ENCODE data around the gene TBC1D1. TPM values are rescaled to one million over a fixed set of nuclear protein-coding genes. Genes with fewer than 3 reads are reported as not detected.

The TBC1D1 gene
- total RNA-seq, 1 donor from 2014 or later = 133 TPM

GRCh38 chr4:38167973-38168372 lies 277.1 kb downstream of the TBC1D1 start:
- Histone ChIP-seq H3K36me3 (ENCODE audit: control insufficient read depth, insufficient read depth, low read length) (no peaks in the 10 kb centered on the region), H3K27me3 (ENCODE audit: control insufficient read depth, insufficient read depth, low read length) (no peaks in the 10 kb centered on the region), H3K4me3 (ENCODE audit: low read depth, low read length) (no peak overlapping the region)
- DNase-seq (ENCODE audit: low read depth) = no peak
- TF ChIP-seq, protein P1, sequence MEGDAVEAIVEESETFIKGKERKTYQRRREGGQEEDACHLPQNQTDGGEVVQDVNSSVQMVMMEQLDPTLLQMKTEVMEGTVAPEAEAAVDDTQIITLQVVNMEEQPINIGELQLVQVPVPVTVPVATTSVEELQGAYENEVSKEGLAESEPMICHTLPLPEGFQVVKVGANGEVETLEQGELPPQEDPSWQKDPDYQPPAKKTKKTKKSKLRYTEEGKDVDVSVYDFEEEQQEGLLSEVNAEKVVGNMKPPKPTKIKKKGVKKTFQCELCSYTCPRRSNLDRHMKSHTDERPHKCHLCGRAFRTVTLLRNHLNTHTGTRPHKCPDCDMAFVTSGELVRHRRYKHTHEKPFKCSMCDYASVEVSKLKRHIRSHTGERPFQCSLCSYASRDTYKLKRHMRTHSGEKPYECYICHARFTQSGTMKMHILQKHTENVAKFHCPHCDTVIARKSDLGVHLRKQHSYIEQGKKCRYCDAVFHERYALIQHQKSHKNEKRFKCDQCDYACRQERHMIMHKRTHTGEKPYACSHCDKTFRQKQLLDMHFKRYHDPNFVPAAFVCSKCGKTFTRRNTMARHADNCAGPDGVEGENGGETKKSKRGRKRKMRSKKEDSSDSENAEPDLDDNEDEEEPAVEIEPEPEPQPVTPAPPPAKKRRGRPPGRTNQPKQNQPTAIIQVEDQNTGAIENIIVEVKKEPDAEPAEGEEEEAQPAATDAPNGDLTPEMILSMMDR (IDR thresholded peaks at IDR 0.05; ENCODE audit: insufficient read depth, low read length, poor library complexity, severe bottlenecking) = no peak

GRCh38 chr4:38169524-38169923 lies 278.6 kb downstream of the TBC1D1 start:
- TF ChIP-seq, protein P1 (IDR thresholded peaks at IDR 0.05; ENCODE audit: insufficient read depth, low read length, poor library complexity, severe bottlenecking) = no peak
- H3K36me3 ChIP-seq (ENCODE audit: control insufficient read depth, insufficient read depth, low read length) = no peaks in the 10 kb centered on the region
- H3K27me3 ChIP-seq (ENCODE audit: control insufficient read depth, insufficient read depth, low read length) = no peaks in the 10 kb centered on the region
- DNase-seq (ENCODE audit: low read depth) = no peak
- H3K4me3 ChIP-seq (ENCODE audit: low read depth, low read length) = no peak overlapping the region

- Histone ChIP-seq H3K4me3 (ENCODE audit: low read depth, low read length) (no peak overlapping the region), H3K27me3 (ENCODE audit: control insufficient read depth, insufficient read depth, low read length) (no peaks in the 10 kb centered on the region), H3K36me3 (ENCODE audit: control insufficient read depth, insufficient read depth, low read length) (no peaks in the 10 kb centered on the region)
- DNase-seq (ENCODE audit: low read depth) = no peak
- TF ChIP-seq, protein P1 (IDR thresholded peaks at IDR 0.05; ENCODE audit: insufficient read depth, low read length, poor library complexity, severe bottlenecking) = no peak
Observed at GRCh38 chr4:38170338-38171169, 279.7 kb downstream of the TBC1D1 start.

DNA sequence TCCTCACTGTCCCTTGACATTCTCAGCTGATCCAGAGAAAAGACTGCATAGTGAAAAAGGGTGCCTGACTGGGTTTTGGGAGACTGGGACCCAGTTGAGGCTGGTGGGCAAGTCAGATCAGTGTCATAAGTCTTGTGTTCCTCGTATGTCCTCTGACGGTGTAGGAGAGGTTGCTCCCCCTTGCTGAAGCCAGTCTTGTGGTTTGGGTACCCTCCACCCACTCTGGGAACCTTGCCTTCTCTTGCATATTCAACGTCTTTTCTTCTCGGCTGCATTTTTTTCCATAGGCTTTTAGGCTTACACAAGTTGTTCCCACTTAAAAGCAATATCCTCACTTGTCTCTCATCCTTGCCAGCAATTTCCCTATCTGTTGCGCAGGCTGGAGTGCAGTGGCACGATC lies 281.2 kb downstream of the TBC1D1 start:
- Histone ChIP-seq H3K27me3 (ENCODE audit: control insufficient read depth, insufficient read depth, low read length) (no peaks in the 10 kb centered on the region), H3K4me3 (ENCODE audit: low read depth, low read length) (no peak overlapping the region), H3K36me3 (ENCODE audit: control insufficient read depth, insufficient read depth, low read length) (no peaks in the 10 kb centered on the region)
- TF ChIP-seq, protein P1 (IDR thresholded peaks at IDR 0.05; ENCODE audit: insufficient read depth, low read length, poor library complexity, severe bottlenecking) = no peak
- no peak for DNase-seq (ENCODE audit: low read depth)

GRCh38 chr4:38173935-38174518 lies 283.1 kb downstream of the TBC1D1 start:
- Histone ChIP-seq H3K4me3 (ENCODE audit: low read depth, low read length) (no peak overlapping the region), H3K27me3 (ENCODE audit: control insufficient read depth, insufficient read depth, low read length) (no peaks in the 10 kb centered on the region), H3K36me3 (ENCODE audit: control insufficient read depth, insufficient read depth, low read length) (no peaks in the 10 kb centered on the region)
- DNase-seq (ENCODE audit: low read depth) = no peak
- TF ChIP-seq, protein P1 (IDR thresholded peaks at IDR 0.05; ENCODE audit: insufficient read depth, low read length, poor library complexity, severe bottlenecking) = no peak
